Aorta (tissue), 5 donors: ENCODE data around the gene FKBP5. TPM values are rescaled to one million over a fixed set of nuclear protein-coding genes. Genes with fewer than 3 reads are reported as not detected.
"Not testable (repeated sequence)": the region's sequence is repeated elsewhere in the genome, so short reads cannot be mapped to it uniquely, and the experiment has no call there.

Experiments used
- ATAC-seq: fragments of 200-7000 bp; cut with Tn5 transposase; one replicate; pipeline ENCODE4 v1.9.1; 2022; ENCODE audit warnings: moderate library complexity; ENCODE audit not compliant: low FRiP score
- DNase-seq, 2 donors: peaks; one replicate each; pipeline ENCODE4 v3.0.0-alpha.2; 2020
- H3K27ac ChIP-seq, 2 donors: one replicate each; pipeline ENCODE4 v1.5.1; 2013; ENCODE audit warnings: low read length in 2 of 2, mild to moderate bottlenecking in 2 of 2, moderate library complexity in 2 of 2, control low read depth in 1 of 2, inconsistent platforms in 1 of 2, low read depth in 1 of 2
- H3K27me3 ChIP-seq, 2 donors: one replicate each; pipeline ENCODE4 v1.6.1; 2013; ENCODE audit warnings: control low read depth in 1 of 2, low read length in 1 of 2, mild to moderate bottlenecking in 1 of 2, moderate library complexity in 1 of 2; ENCODE audit not compliant: insufficient read depth in 2 of 2, control insufficient read depth in 1 of 2
- H3K36me3 ChIP-seq, 2 donors: one replicate each; pipeline ENCODE4 v1.6.1; 2013; ENCODE audit warnings: control low read depth in 1 of 2, low read length in 1 of 2, mild to moderate bottlenecking in 1 of 2; ENCODE audit not compliant: insufficient read depth in 2 of 2, control insufficient read depth in 1 of 2
- H3K4me1 ChIP-seq, 2 donors: one replicate each; pipeline ENCODE4 v1.6.1; 2013; ENCODE audit warnings: low read length in 2 of 2, control low read depth in 1 of 2, mild to moderate bottlenecking in 1 of 2, moderate library complexity in 1 of 2; ENCODE audit not compliant: insufficient read depth in 2 of 2, control insufficient read depth in 1 of 2
- H3K4me3 ChIP-seq, 2 donors: one replicate each; pipeline ENCODE4 v1.5.1; 2013; ENCODE audit warnings: low read length in 2 of 2, control low read depth in 1 of 2, mild to moderate bottlenecking in 1 of 2
- H3K9me3 ChIP-seq: one replicate; pipeline ENCODE4 v1.6.1; 2013; ENCODE audit warnings: mild to moderate bottlenecking, low read length; ENCODE audit not compliant: control insufficient read depth
- WGBS, 2 donors: extraction: QIAGEN DNeasy Blood & Tissue Kit; methylation state at CpG; one replicate each; pipeline ENCODE4 v1.1.7; 2013; 5-methylcytosine and 5-hydroxymethylcytosine counted together
- intact Hi-C, 2 donors: fragments of 100-400 bp; cut with DNase I; formaldehyde crosslinking; loops; one replicate each; pipeline versions ENCODE4 v1.14.2 to v1.15.0; 2022
- polyA plus RNA-seq, 2 donors: library from polyadenylated mRNA; stranded (reverse); fragments of 200-250 nt; gene quantifications; one replicate each; pipeline ENCODE4 v1.2.3, GENCODE V29; 2013
- total RNA-seq, 2 donors: library from RNA; stranded (reverse); fragmentation: NEBNext Ultra II Directional; extraction: Animal tissue kit (Norgen Biotek cat#: 25700); gene quantifications; one replicate each; pipeline ENCODE4 v1.2.1, GENCODE V29; 2021
- donor health status: healthy with polysubstance abuse.
- donor health status: Bipolar disorder and iron deficiency.
- donor health status: DM: no; HTN: no; CAD: no.
- donor health status: DM: no; HTN: no; CAD: no.
- donor health status: DM: yes; HTN: yes; CAD: no.

Gene FKBP5
- total and polyA plus RNA-seq, 4 donors: 25.1 to 102 (median 87.6) TPM

GRCh38 chr6:35677456-35677855 is 11.3 kb downstream of the FKBP5 start:
- Histone ChIP-seq H3K27ac (no peak overlapping the region), H3K27me3 (no peaks in the 10 kb centered on the region), H3K36me3 (peaks cover 0 to 2% of the 10 kb centered on the region in 2 donors), H3K4me1 (peaks cover 0 to 2% of the 10 kb centered on the region in 2 donors), H3K4me3 (no peak overlapping the region), H3K9me3 (no peaks in the 10 kb centered on the region)
- DNase-seq (no peak), ATAC-seq (no peak)
- intact Hi-C loops: no loop called here
- 96 to 98% methylated on average over 2 of the region's 2 CpGs for WGBS, 2 donors

GRCh38 chr6:35675871-35676459 is 12.8 kb downstream of the FKBP5 start:
- H3K27me3 ChIP-seq: no peaks in the 10 kb centered on the region
- ATAC-seq: no peak
- H3K36me3 ChIP-seq: peaks cover 0 to 2% of the 10 kb centered on the region in 2 donors
- WGBS, 2 donors: 80 to 85% methylated on average over 4 of the region's 4 CpGs
- H3K4me3 ChIP-seq: no peak overlapping the region
- no peaks in the 10 kb centered on the region for H3K9me3 ChIP-seq
- no peak for DNase-seq
- intact Hi-C loops: no loop called here
- no peak overlapping the region for H3K27ac ChIP-seq
- H3K4me1 ChIP-seq: peaks cover 0 to 2% of the 10 kb centered on the region in 2 donors

GRCh38 chr6:35674594-35674993 is 14.1 kb downstream of the FKBP5 start:
- Histone ChIP-seq H3K9me3 (no peaks in the 10 kb centered on the region), H3K36me3 (peaks cover 0 to 2% of the 10 kb centered on the region in 2 donors), H3K4me3 (no peak overlapping the region), H3K27ac (no peak overlapping the region), H3K27me3 (no peaks in the 10 kb centered on the region), H3K4me1 (peaks cover 0 to 2% of the 10 kb centered on the region in 2 donors)
- intact Hi-C loops: no loop called here
- DNase-seq (no peak), ATAC-seq (no peak)
- 95 to 96% methylated on average over 3 of the region's 3 CpGs for WGBS, 2 donors

- Histone ChIP-seq H3K4me1 (peaks cover 0 to 2% of the 10 kb centered on the region in 2 donors), H3K27ac (no peak overlapping the region), H3K4me3 (no peak overlapping the region), H3K36me3 (peaks cover 0 to 2% of the 10 kb centered on the region in 2 donors), H3K9me3 (no peaks in the 10 kb centered on the region), H3K27me3 (no peaks in the 10 kb centered on the region)
- ATAC-seq (no peak), DNase-seq (no peak)
- 93% methylated on average over 1 of the region's 1 CpG for WGBS, 2 donors
- intact Hi-C loops: no loop called here
Measured at GRCh38 chr6:35673755-35674154, 15.0 kb downstream of the FKBP5 start.

GRCh38 chr6:35673284-35673666 is 15.4 kb downstream of the FKBP5 start:
- H3K36me3 ChIP-seq, H3K4me1 ChIP-seq, H3K9me3 ChIP-seq, H3K27me3 ChIP-seq, H3K27ac ChIP-seq, intact Hi-C loops, DNase-seq, H3K4me3 ChIP-seq, ATAC-seq: not testable (repeated sequence)
- 97 to 98% methylated on average over 2 of the region's 2 CpGs for WGBS, 2 donors

GRCh38 chr6:35670453-35670852 is 18.3 kb downstream of the FKBP5 start:
- H3K9me3 ChIP-seq, ATAC-seq, H3K27me3 ChIP-seq, H3K4me1 ChIP-seq, H3K36me3 ChIP-seq, H3K4me3 ChIP-seq, H3K27ac ChIP-seq, DNase-seq, intact Hi-C loops: not testable (repeated sequence)
- WGBS, 2 donors: 95 to 96% methylated on average over 9 of the region's 9 CpGs

- WGBS, 2 donors: 71 to 87% methylated on average over 1 of the region's 1 CpG
- H3K36me3 ChIP-seq: no peaks in the 10 kb centered on the region
Measured at GRCh38 chr6:35669451-35670045, 19.2 kb downstream of the FKBP5 start.

GRCh38 chr6:35668744-35669450 is 19.8 kb downstream of the FKBP5 start:
- ATAC-seq (no peak), DNase-seq (no peak)
- no peak overlapping the region for H3K27ac ChIP-seq
- no peaks in the 10 kb centered on the region for H3K36me3 ChIP-seq
- H3K4me3 ChIP-seq: no peak overlapping the region
- no peaks in the 10 kb centered on the region for H3K9me3 ChIP-seq
- H3K27me3 ChIP-seq: no peaks in the 10 kb centered on the region
- intact Hi-C loops: no loop called here
- peaks cover 3 to 5% of the 10 kb centered on the region in 2 donors for H3K4me1 ChIP-seq

More at GRCh38 chr6:35669451-35670045, 19.2 kb downstream of the FKBP5 start:
- no peak for DNase-seq
- no peak overlapping the region for H3K27ac ChIP-seq
- ATAC-seq: no peak
- H3K27me3 ChIP-seq: no peaks in the 10 kb centered on the region
- peaks cover 0 to 5% of the 10 kb centered on the region in 2 donors for H3K4me1 ChIP-seq
- H3K4me3 ChIP-seq: no peak overlapping the region
- H3K9me3 ChIP-seq: no peaks in the 10 kb centered on the region
- intact Hi-C loops: no loop called here

GRCh38 chr6:35668096-35668495 is 20.6 kb downstream of the FKBP5 start:
- H3K4me3 ChIP-seq: no peak overlapping the region
- intact Hi-C loops: no loop called here
- H3K9me3 ChIP-seq: no peaks in the 10 kb centered on the region
- 89 to 97% methylated on average over 2 of the region's 2 CpGs for WGBS, 2 donors
- ATAC-seq (no peak), DNase-seq (no peak)
- H3K27me3 ChIP-seq: no peaks in the 10 kb centered on the region
- no peaks in the 10 kb centered on the region for H3K36me3 ChIP-seq
- peaks cover 4 to 9% of the 10 kb centered on the region in 2 donors for H3K4me1 ChIP-seq
- no peak overlapping the region for H3K27ac ChIP-seq
